GM11168 (cell line): ENCODE data around the gene CYTH3.
"Not testable (repeated sequence)": the region's sequence is repeated elsewhere in the genome, so short reads cannot be mapped to it uniquely, and the experiment has no call there.

ENCODE experiments used
- in situ Hi-C: fragments of 300-500 bp; cut with MboI; formaldehyde crosslinking; loops from one replicate; pipeline ENCODE4 v1.12.0; 2022; ENCODE audit warnings: low sequenced_read_pairs; ENCODE audit not compliant: unreplicated experiment

The CYTH3 gene

DNA sequence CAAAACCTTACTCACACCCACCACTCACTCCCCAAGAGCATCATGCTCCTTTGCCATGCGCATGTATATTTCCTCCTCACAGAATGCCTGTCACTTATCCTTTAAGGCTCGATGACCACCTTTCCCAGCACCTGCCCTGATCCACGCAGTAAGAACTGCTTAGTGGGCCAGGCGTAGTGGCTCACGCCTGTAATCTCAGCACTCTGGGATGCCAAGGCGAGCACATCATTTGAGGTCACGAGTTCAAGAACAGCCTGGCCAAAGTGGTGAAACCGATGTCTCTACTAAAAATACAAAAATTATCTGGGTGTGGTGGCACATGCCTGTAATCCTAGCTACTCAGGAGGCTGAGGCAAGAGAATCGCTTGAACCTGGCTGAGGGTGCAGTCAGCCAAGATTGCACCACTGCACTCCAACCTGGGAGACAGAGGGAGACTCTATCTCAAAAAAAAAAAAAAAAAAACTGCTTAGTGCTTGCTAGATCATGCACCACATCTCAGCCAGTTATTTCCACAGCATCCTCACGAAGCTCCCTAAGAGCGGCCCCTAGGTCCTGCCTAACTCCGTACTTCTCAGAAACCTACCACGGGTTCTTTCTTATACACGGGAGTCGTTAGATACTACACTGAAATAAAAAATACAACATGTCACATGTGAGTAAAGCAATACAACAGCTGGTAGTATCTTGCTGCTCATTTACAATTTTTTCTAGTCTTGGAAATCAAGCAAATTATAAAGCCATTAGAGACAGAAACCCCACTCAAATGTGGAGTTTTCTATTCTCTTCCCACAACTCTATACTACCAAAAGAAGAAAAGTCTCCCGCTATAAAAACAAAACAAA is 37.2 kb downstream of the CYTH3 start:
- in situ Hi-C loops = no loop called here

GRCh38 chr7:6234384-6234783 is 38.0 kb downstream of the CYTH3 start:
- in situ Hi-C loops = no loop called here

- in situ Hi-C loops = no loop called here
Observed at GRCh38 chr7:6232534-6232933, 39.9 kb downstream of the CYTH3 start.

DNA sequence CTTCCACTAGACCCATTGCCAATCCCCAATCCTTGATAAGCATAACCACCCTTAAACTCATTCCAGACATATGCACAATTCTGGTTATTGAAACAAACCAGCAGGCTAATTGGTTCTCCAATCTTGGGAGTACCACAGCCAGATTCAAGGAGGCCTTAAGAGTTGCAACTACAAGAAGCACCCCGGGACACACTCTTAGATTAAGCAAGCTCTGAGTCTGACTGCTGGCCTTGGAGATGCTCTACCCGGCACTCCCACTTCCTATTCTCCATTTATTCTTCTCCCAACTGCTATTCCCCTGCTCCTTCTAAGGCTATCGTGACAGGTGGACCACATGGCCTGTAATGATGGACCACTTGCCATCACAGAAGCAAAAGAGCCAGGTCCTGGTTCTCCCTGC is 40.3 kb downstream of the CYTH3 start:
- in situ Hi-C loops = no loop called here

GRCh38 chr7:6231184-6231583 is 41.2 kb downstream of the CYTH3 start:
- in situ Hi-C loops = no loop called here

- in situ Hi-C loops = not testable (repeated sequence)
Observed at GRCh38 chr7:6229284-6229683, 43.1 kb downstream of the CYTH3 start.

GRCh38 chr7:6228361-6229229 is 43.8 kb downstream of the CYTH3 start:
- in situ Hi-C loops = no loop called here

DNA sequence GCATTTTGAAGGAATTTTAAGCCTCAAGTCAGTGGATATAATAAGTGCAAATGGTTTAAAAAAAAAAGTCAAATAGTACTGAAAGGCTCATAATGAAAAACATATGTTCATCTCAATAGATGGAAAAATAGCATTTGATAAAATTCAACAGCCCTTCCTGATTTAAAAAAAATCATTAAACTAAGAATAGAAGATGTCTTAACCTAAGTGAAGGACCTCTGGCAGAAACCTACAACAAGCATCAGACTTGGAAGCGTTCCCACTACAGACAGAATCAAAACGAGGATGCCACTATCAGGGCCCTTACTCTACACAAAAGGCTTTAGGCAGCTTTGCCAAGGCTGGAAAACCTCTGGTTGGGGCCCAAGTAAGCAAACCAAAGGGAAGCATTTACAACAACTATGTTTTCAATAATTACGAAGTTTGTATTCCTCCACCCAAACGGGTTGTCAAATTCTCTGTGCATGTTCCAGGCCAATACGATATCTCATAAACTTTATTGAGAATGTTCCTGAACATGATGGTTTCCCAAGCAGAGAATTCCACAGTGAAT is 45.1 kb downstream of the CYTH3 start:
- in situ Hi-C loops = no loop called here

DNA sequence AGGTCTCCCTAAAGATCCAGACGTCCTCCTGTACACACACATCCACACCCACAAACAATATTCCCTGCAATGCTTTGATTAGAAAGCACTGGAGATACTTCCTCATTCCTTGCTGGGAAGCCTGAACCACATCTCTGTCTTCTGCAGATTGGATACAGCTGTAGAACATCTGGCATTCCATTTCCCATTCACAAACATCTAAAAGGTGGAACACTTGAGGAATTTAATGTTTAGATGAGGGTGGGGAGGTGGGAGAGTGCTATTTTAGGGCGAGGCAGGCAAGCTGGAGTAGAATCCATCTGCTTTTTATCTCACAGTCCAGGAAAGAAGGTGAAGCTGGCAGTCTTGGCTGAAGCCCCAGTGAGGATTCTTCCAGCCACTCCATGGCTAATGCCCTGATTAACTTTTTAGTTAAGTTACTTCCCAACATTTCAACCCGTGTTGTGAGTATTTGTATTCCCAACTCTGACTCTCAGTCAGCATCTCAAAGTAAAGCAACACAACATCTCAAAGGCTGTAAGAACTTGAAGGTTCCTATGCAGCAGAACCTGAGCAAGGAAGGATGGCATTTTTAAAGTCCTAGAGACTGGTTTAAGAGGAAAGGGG is 46.1 kb downstream of the CYTH3 start:
- in situ Hi-C loops = no loop called here

- in situ Hi-C loops = not testable (repeated sequence)
Observed at GRCh38 chr7:6223411-6223810, 49.0 kb downstream of the CYTH3 start.

DNA sequence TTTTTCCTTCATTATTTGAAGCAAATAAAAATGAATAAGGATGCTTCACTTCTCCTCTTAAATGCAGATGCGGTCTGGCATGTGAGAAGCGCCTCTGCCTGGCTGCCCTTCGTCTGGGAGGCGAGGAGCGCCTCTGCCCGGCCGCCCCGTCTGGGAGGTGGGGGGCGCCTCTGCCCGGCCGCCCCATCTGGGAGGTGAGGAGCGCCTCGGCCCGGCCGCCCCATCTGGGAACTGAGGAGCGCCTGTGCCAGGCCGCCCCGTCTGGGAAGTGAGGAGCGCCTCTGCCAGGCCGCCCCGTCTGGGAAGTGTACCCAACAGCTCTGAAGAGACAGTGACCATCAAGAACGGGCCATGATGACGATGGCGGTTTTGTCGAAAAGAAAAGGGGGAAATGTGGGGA is 49.4 kb downstream of the CYTH3 start:
- in situ Hi-C loops = not testable (repeated sequence)

DNA sequence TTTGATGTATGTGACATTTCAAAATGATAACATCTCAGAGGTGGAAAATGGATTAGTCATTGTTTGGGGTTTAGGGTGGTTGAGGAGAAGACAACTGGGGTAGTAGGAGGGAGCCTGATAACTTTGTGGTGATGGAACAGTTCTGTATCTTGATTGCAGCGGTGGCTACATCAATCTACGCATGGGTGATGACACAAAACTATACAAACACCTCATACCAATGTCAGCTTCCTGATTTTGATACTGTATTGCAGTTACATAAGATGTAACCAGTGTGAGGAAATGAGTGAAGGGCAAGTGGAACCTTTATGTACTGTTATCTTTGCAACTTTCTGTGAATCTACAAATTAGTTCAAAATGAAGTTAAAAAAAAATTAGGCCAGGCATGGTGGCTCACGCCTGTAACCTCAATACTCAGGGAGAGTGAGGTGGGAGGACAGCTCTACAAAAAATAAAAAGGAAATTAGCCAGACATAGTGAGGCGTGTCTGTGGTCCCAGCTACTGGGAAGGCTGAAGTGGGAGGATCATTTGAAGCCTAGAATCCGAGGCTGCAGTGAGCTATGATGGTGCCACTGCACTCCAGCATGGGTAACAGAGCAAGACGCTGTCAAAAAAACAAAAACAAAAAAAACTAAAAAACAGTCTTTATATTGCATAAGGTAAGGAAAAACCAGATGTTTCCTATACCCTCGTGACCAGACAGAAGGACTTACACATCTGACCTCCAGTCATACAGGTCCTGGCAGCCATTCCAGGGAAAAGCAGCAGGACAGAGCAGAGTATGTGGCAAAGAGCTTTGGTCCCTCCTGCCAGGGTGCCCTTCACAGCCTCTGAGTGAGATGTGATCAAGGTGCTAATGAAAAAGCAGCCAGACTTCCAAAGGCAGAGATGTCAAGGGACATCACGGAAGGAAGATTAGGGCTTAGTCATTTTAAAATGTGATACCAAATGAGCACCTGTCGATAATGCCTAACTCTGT is 50.8 kb downstream of the CYTH3 start:
- in situ Hi-C loops = no loop called here

DNA sequence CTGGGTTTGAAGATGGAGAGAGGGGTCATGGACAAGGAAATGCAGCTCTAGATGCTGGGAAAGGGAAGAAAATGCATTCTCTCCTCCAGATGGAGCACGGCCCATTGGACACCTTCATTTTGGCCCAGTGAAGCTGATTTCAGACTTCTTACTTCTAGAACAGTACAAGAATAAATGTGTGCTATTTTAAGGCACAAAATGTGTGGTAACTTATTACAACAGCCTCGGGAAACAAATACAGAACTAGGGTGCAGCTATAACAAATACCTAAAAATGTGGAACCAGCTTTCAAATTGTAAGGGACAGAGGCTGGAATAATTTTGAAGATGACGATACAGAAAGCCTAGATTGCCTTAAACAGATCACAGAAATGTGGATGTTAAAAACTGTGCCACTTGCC is 54.1 kb downstream of the CYTH3 start:
- in situ Hi-C loops = no loop called here

DNA sequence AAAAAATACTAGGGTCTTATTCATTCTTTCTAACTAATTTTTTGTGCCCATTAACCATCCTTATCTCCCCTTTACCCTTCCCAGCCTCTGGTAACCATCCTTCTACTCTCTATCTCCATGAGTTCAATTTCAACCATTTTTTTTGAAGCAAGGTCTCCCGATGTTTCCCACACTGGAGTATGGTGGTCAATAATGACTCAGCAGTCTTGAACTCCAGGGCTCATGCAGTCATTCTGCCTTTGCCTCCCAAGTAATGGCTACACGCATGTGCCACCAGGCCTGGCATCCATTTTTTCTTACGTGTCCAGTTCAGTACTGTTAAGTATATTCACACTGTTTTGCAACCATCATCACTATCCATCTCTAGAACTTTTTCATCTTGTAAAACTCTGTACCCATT is 60.4 kb downstream of the CYTH3 start:
- in situ Hi-C loops = no loop called here

DNA sequence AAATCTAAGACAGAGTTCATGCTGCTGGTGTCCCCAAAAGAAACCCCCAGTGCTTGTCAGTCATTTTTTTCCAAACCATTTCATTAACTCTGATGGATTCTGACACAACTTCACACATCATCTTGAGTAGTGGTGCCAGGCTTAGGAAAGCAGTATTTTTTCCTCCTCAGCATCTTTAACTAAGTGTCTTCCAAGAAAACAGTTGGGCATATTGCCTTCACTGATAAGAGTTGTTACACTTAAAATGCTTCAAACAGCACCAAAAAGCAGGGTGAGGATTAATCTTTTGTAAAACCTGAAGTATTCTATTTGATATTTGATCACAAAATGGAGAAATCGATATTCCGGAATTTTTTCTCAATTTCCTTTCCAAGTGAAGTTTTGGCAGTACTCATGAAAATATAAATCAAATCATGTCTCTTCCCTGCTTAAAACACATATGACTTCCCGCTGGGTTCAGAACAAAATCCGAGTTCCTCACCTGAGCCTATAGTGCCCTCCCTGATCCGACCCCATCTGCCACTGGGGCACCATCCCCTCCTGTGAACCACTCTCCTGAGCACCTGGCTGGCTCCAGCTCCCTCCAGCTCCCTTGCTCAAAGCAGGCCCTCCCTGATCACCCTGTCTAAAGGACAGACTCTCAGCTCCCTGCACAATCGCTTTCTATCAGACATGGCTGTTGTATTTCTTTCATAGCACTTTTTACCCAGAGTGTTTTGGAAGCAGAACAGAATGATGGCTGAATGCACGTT is 61.6 kb downstream of the CYTH3 start:
- in situ Hi-C loops = no loop called here

DNA sequence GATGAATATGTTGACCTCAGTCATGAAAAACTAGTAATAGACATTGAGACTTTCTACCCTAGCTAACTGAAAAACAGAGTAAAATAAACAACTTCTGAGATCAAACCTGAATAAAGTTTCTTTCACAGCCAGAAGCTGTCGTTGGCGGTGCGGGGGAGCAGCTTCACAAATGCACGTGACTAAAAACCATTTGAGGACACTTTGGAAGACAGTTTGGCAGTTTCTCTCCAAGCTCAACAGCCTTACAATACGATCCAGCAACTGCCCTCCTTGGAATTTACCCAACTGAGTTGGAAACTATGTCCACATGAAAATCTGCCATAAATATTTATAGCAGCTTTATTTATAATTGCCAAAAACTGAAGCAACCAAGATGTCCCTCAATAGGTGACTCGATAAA is 63.1 kb downstream of the CYTH3 start:
- in situ Hi-C loops = no loop called here

- in situ Hi-C loops = no loop called here
Observed at GRCh38 chr7:6208573-6209328, 63.7 kb downstream of the CYTH3 start.

DNA sequence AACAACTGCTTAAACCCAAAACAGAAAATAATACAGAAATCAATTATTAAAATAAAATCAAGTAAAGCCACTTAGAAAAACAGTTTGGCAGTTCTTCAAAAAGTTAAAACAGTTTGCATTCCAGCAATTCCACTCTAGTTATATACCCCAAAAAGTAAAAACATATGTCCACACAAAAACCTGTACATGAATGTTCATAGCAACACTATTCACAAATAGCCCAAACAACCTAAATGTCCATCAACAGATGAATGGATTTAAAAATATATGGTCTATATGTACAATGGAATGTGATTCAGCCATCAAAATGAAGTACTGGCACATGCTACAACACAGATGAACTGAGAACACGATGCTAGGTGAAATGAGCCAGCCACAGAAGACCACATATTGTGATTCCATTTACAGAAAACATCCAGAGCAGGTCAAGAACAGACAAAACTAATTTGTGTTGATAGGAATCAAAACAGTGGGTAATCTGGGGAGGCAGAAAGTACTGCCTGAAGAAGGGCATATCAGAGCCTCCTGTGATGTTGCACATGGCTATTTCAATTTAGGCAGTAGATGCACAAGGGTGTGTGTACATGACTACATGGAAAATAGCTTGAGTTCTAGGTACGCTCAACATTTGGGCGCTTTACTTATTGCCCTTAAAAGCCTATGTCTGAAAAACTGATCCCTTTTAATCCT is 66.3 kb downstream of the CYTH3 start:
- in situ Hi-C loops = no loop called here
